Measurements from ENCODE around the gene NUCB2.

The NUCB2 gene

GRCh38 chr11:17350455-17351171 lies 74.1 kb downstream of the NUCB2 start:
- H3K4me3 Mint-ChIP-seq, result peak overlapping the region; percentile 86 to 90
- no peak for DNase-seq
- ATAC-seq, result peak; percentile 30
- peaks cover 45% of the 10 kb centered on the region for H3K4me1 Mint-ChIP-seq
- H3K27ac Mint-ChIP-seq, result no peak overlapping the region
- no peaks in the 10 kb centered on the region for H3K9me3 Mint-ChIP-seq
- peaks cover 8% of the 10 kb centered on the region for H3K27me3 Mint-ChIP-seq

GRCh38 chr11:17351172-17351509 lies 74.6 kb downstream of the NUCB2 start:
- H3K4me1 Mint-ChIP-seq, result peaks cover 45% of the 10 kb centered on the region
- H3K9me3 Mint-ChIP-seq, result no peaks in the 10 kb centered on the region

GRCh38 chr11:17351510-17352176 lies 75.1 kb downstream of the NUCB2 start, which contains the start of gene NCR3LG1:
Gene NCR3LG1 (plus strand): TSS chr11:17351800. CDS start chr11:17351970, 170 bp downstream.
- Mint-ChIP-seq H3K9me3 (no peaks in the 10 kb centered on the region), H3K27me3 (peaks cover 8% of the 10 kb centered on the region), H3K4me1 (peaks cover 45% of the 10 kb centered on the region), H3K27ac (peak within 1 kb of the TSS; percentile 85 to 97), H3K4me3 (peak within 1 kb of the TSS; percentile 86 to 90)
- ATAC-seq, result peak; percentile 66
- peak; percentile 51 to 61 for DNase-seq

More at GRCh38 chr11:17351172-17351509, 74.6 kb downstream of the NUCB2 start:
- peaks cover 8% of the 10 kb centered on the region for H3K27me3 Mint-ChIP-seq
- no peak for DNase-seq
- H3K27ac Mint-ChIP-seq, result peak overlapping the region in 1 of 2 donors; percentile 85
- ATAC-seq, result no peak
- peak overlapping the region; percentile 86 to 90 for H3K4me3 Mint-ChIP-seq

GRCh38 chr11:17352950-17353820 lies 76.6 kb downstream of the NUCB2 start:
- peaks cover 45% of the 10 kb centered on the region for H3K4me1 Mint-ChIP-seq
- peaks cover 8% of the 10 kb centered on the region for H3K27me3 Mint-ChIP-seq
- H3K4me3 Mint-ChIP-seq, result peak overlapping the region; percentile 86 to 90

GRCh38 chr11:17353821-17354600 lies 77.5 kb downstream of the NUCB2 start:
- Mint-ChIP-seq H3K4me1 (peaks cover 45% of the 10 kb centered on the region), H3K27me3 (peaks cover 8% of the 10 kb centered on the region), H3K9me3 (no peaks in the 10 kb centered on the region), H3K4me3 (peak overlapping the region; percentile 86 to 90), H3K27ac (peak overlapping the region; percentile 48 to 63)
- DNase-seq, result no peak
- ATAC-seq, result no peak

More at GRCh38 chr11:17352950-17353820, 76.6 kb downstream of the NUCB2 start:
- Mint-ChIP-seq H3K27ac (peak overlapping the region; percentile 63 to 97), H3K9me3 (no peaks in the 10 kb centered on the region)
- peak; percentile 74 for ATAC-seq
- DNase-seq, result peak; percentile 57 to 61

GRCh38 chr11:17354601-17354991 lies 78.1 kb downstream of the NUCB2 start:
- peak; percentile 70 to 74 for DNase-seq
- Mint-ChIP-seq H3K9me3 (peaks cover 0 to 2% of the 10 kb centered on the region in 2 donors), H3K4me3 (peak overlapping the region; percentile 80 to 90), H3K4me1 (peaks cover 45% of the 10 kb centered on the region), H3K27me3 (peaks cover 8% of the 10 kb centered on the region), H3K27ac (peak overlapping the region; percentile 48 to 63)
- ATAC-seq, result no peak

- Mint-ChIP-seq H3K4me3 (no peak overlapping the region), H3K27ac (no peak overlapping the region), H3K9me3 (peaks cover 25 to 36% of the 10 kb centered on the region in 2 donors), H3K4me1 (no peaks in the 10 kb centered on the region), H3K27me3 (no peaks in the 10 kb centered on the region)
- ATAC-seq (no peak), DNase-seq (no peak)
Measured at GRCh38 chr11:17366495-17366894, 90.0 kb downstream of the NUCB2 start.

- ATAC-seq (no peak), DNase-seq (no peak)
- H3K27me3 Mint-ChIP-seq, result no peaks in the 10 kb centered on the region
- H3K4me1 Mint-ChIP-seq, result no peaks in the 10 kb centered on the region
- H3K27ac Mint-ChIP-seq, result no peak overlapping the region
- H3K4me3 Mint-ChIP-seq, result no peak overlapping the region
- peaks cover 38 to 53% of the 10 kb centered on the region in 2 donors for H3K9me3 Mint-ChIP-seq
Measured at GRCh38 chr11:17368551-17368950, 92.0 kb downstream of the NUCB2 start.

- Mint-ChIP-seq H3K27me3 (no peaks in the 10 kb centered on the region), H3K9me3 (peaks cover 38 to 53% of the 10 kb centered on the region in 2 donors), H3K4me1 (no peaks in the 10 kb centered on the region), H3K27ac (no peak overlapping the region), H3K4me3 (no peak overlapping the region)
- DNase-seq (no peak), ATAC-seq (no peak)
Measured at GRCh38 chr11:17369094-17369493, 92.6 kb downstream of the NUCB2 start.

GRCh38 chr11:17369684-17370243 lies 93.2 kb downstream of the NUCB2 start:
- Mint-ChIP-seq H3K9me3 (peaks cover 38 to 53% of the 10 kb centered on the region in 2 donors), H3K4me3 (no peak overlapping the region), H3K27ac (no peak overlapping the region), H3K4me1 (no peaks in the 10 kb centered on the region), H3K27me3 (no peaks in the 10 kb centered on the region)
- ATAC-seq (no peak), DNase-seq (no peak)

GRCh38 chr11:17371614-17372013 lies 95.1 kb downstream of the NUCB2 start:
- Mint-ChIP-seq H3K4me3 (no peak overlapping the region), H3K27ac (no peak overlapping the region), H3K4me1 (no peaks in the 10 kb centered on the region), H3K9me3 (peaks cover 38 to 53% of the 10 kb centered on the region in 2 donors), H3K27me3 (no peaks in the 10 kb centered on the region)
- DNase-seq (no peak), ATAC-seq (no peak)

GRCh38 chr11:17375547-17375946 lies 99.0 kb downstream of the NUCB2 start:
- H3K4me3 Mint-ChIP-seq, result no peak overlapping the region
- no peaks in the 10 kb centered on the region for H3K4me1 Mint-ChIP-seq
- DNase-seq (no peak), ATAC-seq (no peak)
- no peaks in the 10 kb centered on the region for H3K27me3 Mint-ChIP-seq
- H3K9me3 Mint-ChIP-seq, result peaks cover 22 to 34% of the 10 kb centered on the region in 2 donors
- H3K27ac Mint-ChIP-seq, result no peak overlapping the region

- Mint-ChIP-seq H3K4me3 (no peak overlapping the region), H3K9me3 (peaks cover 13 to 24% of the 10 kb centered on the region in 2 donors), H3K4me1 (no peaks in the 10 kb centered on the region), H3K27ac (peak overlapping the region in 1 of 2 donors; percentile 61), H3K27me3 (no peaks in the 10 kb centered on the region)
- DNase-seq (no peak), ATAC-seq (no peak)
Measured at GRCh38 chr11:17376493-17376892, 100.0 kb downstream of the NUCB2 start.

- Mint-ChIP-seq H3K4me3 (no peak overlapping the region), H3K27me3 (no peaks in the 10 kb centered on the region), H3K4me1 (no peaks in the 10 kb centered on the region), H3K9me3 (peaks cover 0 to 7% of the 10 kb centered on the region in 2 donors), H3K27ac (no peak overlapping the region)
- DNase-seq (no peak), ATAC-seq (no peak)
Measured at GRCh38 chr11:17378655-17379054, 102.1 kb downstream of the NUCB2 start.

Measured in stimulated activated naive CD8-positive, alpha-beta T cell treated with anti-CD3 and anti-CD28 coated beads, Interleukin-15, amount 100 ng/mL, for 72 hours (primary cell).